Measurements from ENCODE around the gene BAG5.
A peak's percentile ranks its signal among the peaks of the same experiment; 100 is the strongest.

BAG5 gene

DNA sequence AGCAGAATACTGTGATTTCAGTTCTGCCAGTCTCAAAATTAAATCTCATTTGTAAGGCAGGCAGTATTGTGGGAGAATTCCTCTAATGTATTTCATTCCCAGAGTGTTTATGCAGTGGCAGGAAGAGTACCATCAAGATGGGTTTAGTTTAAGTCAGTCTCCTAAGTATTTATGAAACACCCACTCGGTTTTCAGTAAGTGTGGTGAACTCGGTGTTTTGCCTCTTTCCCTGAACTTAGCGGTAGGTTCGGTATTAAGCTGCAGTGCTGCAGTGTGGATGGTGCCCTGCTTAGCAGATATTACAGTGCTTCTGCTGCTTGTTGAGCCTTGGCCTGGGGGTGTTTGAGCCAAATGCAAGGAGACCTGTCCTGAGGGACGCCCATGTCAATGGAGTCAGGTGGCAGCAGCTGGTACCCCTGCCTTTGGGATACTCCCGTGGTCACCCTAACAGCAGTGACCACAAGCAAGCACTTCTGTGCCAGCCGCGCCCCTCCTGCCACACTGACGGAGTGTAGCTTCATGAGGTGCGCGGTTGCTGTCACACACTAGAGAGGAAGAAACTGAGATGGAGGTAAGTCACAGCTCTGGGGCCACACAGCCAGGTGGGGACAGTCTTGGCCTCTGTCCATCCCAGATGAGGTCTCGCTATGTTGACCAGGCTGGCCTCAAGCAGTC lies 16.1 kb upstream of the BAG5 start:
- peaks cover 9% of the 10 kb centered on the region for H3K36me3 Mint-ChIP-seq
- H3K27me3 Mint-ChIP-seq, result no peaks in the 10 kb centered on the region
- no peaks in the 10 kb centered on the region for H3K9me3 Mint-ChIP-seq (ENCODE audit: low read depth)

DNA sequence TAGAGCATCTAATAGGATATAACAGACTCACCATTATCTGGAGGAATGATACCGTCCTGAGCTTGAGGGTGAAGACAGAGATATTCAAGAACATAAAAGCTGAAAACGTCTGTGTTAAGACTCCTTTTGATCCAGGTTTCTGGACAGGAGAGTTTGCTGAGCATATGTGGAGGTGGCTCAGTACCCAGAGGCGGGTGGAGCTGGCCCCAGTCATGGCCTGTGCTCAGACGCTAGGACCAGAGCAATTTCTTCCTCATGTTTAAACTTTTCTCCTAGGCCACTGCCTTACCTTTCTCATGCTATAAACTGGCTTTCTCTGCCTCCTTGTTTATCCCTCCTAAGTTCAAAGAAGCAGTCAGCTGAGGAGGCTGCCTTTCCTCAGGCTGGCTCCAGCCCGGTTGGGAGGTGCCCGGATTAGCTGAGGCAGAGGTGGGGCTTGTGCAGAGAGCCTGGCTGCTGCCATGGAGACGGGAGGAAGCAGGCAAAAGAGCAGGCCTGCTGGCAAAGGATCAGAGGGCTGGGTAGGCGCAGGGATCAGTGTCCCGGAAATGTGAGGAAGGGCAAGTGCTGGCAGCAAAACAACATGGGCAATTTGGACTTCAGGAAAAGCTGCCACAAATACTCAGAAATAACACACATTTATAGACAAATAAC lies 14.0 kb upstream of the BAG5 start:
- H3K27ac Mint-ChIP-seq, result no peak overlapping the region
- no peak overlapping the region for H3K4me3 Mint-ChIP-seq
- no peaks in the 10 kb centered on the region for H3K9me3 Mint-ChIP-seq (ENCODE audit: low read depth)
- H3K36me3 Mint-ChIP-seq, result peaks cover 5% of the 10 kb centered on the region
- no peaks in the 10 kb centered on the region for H3K27me3 Mint-ChIP-seq
- H3K4me1 Mint-ChIP-seq (ENCODE audit: low read depth), result peaks cover 2% of the 10 kb centered on the region

More for the DNA sequence above, 16.1 kb upstream of the BAG5 start:
- H3K4me3 Mint-ChIP-seq, result no peak overlapping the region
- H3K27ac Mint-ChIP-seq, result no peak overlapping the region
- no peaks in the 10 kb centered on the region for H3K4me1 Mint-ChIP-seq (ENCODE audit: low read depth)

DNA sequence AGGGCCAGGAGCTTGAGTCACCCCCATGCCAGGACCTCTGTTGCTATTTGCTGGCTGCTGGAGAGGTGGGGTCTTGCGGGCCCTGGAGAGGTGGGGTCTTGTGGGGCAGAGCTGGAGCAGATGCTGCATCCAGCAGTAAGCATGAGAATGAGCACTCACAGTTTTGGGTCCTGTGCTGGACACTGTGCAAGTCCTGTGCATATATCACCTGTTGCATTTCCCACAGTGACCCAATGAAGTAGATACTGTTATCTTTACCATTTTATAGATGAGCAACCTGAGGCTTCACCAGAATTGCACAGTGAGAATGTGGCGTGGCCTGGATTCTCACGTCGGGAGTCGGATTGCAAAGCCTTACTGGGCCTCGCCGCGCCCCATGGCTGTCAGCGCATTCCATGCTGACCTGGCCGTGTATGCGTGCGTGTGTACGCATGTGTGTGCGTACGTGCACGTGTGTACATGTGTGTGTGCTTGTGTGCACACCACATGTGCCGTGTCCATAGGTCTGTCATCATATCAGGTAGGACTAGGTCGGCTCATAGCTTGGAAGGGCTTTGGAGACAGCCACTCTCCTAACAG lies 12.3 kb upstream of the BAG5 start:
- Mint-ChIP-seq H3K36me3 (peaks cover 5% of the 10 kb centered on the region), H3K27ac (no peak overlapping the region)

DNA sequence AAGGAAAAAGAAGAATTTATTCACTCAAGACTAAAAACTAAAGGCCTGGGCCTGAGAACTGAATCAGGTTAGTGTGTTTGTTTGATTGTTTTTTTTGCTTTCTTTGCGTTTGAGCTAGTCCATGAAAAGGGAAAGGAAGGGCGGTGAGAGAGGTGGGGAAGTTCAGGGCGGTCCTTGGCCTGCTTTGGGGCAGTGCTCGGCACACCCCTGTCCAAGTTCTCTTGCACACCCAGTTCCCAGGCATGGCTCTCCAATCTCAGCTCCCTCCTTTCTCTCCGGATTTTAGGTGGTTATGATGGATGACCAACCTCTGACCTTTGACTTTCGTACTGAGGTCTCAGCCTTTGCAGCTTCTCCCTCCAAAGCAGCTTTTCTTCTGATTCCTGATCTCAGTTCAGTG lies 11.6 kb upstream of the BAG5 start:
- peaks cover 5% of the 10 kb centered on the region for H3K36me3 Mint-ChIP-seq
- no peak overlapping the region for H3K4me3 Mint-ChIP-seq
- no peaks in the 10 kb centered on the region for H3K9me3 Mint-ChIP-seq (ENCODE audit: low read depth)
- H3K4me1 Mint-ChIP-seq (ENCODE audit: low read depth), result peaks cover 3% of the 10 kb centered on the region
- no peaks in the 10 kb centered on the region for H3K27me3 Mint-ChIP-seq
- no peak overlapping the region for H3K27ac Mint-ChIP-seq

More for the DNA sequence above, 12.3 kb upstream of the BAG5 start:
- Mint-ChIP-seq H3K27me3 (no peaks in the 10 kb centered on the region), H3K4me3 (no peak overlapping the region), H3K9me3 (ENCODE audit: low read depth) (no peaks in the 10 kb centered on the region), H3K4me1 (ENCODE audit: low read depth) (peaks cover 2% of the 10 kb centered on the region)

DNA sequence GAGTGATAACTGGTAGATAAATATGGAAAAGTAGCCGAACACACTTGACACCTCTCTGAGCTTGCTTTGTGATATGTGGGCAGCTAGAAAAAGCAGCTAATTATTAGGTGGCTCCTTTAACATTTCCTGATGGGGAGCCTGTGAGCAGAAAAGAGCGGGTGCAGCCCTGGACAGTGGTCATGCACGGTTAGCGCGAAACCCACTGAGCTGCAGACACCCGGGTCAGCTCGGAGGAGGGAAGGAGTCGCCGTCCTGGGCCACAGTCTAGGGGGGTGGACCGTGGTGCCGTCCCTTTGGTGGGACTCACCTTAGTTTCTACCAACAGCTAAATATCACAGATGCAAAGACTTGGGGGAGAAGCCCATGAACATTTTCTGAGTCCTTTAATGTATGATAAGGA lies 7.0 kb upstream of the BAG5 start:
- Mint-ChIP-seq H3K9me3 (ENCODE audit: low read depth) (no peaks in the 10 kb centered on the region), H3K4me1 (ENCODE audit: low read depth) (peaks cover 21% of the 10 kb centered on the region), H3K36me3 (no peaks in the 10 kb centered on the region), H3K27me3 (no peaks in the 10 kb centered on the region), H3K27ac (no peak overlapping the region), H3K4me3 (no peak overlapping the region)

DNA sequence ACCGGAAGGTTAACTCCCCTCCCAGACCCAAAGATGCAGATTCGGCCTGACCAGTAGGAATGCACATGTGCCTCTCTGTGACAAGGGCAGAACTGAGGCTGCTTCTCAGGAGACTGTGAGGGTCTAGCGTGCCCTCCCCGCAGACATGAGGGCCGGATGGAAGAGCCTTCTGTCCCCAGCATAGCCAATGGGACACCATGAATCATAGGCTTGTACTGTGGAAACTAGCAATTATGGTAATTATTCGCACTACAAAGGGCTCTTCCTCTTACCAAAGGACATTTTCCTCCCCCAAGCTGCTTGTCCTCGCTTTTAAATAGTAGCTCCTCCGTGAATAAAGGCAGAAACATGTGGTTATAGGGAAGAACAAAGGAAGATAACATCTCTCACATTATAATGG lies 6.5 kb upstream of the BAG5 start:
- H3K4me1 Mint-ChIP-seq (ENCODE audit: low read depth), result peaks cover 24% of the 10 kb centered on the region
- no peaks in the 10 kb centered on the region for H3K27me3 Mint-ChIP-seq
- H3K9me3 Mint-ChIP-seq (ENCODE audit: low read depth), result no peaks in the 10 kb centered on the region
- no peak overlapping the region for H3K4me3 Mint-ChIP-seq
- H3K27ac Mint-ChIP-seq, result no peak overlapping the region
- H3K36me3 Mint-ChIP-seq, result no peaks in the 10 kb centered on the region

DNA sequence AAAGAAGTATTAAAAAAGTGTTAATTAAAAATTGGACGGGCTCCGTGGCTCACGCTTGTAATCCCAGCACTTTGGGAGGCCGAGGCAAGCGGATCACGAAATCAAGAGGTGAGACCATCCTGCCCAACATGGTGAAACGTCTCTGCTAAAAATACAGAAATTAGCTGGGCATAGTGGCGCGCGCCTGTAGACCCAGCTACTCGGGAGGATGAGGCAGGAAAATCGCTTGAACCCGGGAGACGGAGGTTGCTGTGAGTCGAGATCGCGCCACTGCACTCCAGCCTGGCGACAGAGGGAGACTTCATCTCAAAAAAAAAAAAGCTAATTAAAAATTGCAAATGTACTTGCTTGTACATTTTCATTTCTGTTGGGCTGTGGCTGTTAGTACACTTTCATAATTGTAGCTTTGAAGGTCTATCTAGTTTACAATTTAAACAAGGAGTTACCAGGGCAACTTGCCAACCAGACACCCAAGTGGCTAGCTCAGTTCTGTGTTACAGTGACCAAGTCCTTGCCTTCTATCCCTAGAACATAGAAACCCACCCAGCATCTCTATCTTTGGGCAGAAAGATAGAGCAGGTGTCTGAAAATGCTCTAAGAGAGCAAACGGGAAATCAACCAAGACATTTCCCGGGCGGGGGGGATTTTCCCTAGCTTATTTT lies 1.5 kb upstream of the BAG5 start:
- Mint-ChIP-seq H3K4me1 (ENCODE audit: low read depth) (peaks cover 55% of the 10 kb centered on the region), H3K27ac (no peak overlapping the region), H3K36me3 (peaks cover 7% of the 10 kb centered on the region), H3K9me3 (ENCODE audit: low read depth) (no peaks in the 10 kb centered on the region), H3K4me3 (peak overlapping the region; percentile 97), H3K27me3 (no peaks in the 10 kb centered on the region)

DNA sequence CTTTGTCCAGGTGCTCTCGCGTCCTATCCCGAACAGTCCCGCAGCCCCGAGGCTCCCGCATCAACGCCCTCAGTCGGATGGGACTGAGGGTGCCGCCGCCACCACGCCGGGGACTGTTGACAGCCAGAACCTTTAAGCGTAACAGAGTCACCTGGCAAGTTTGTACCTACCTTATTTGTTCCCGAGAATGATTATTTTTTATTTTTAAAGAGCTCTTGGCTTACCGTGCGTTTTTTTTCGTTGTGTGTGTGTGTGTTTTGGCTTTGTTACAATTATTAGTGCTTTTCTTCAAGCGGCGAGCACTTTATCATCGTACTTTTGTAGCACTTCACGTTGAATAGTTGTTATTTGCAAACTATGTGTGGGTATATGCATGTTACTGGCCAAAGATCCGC lies 766 bp upstream of the BAG5 start:
- Mint-ChIP-seq H3K36me3 (peaks cover 7% of the 10 kb centered on the region), H3K4me3 (peak overlapping the region; percentile 97), H3K27ac (peak overlapping the region; percentile 85), H3K9me3 (ENCODE audit: low read depth) (no peaks in the 10 kb centered on the region), H3K27me3 (no peaks in the 10 kb centered on the region), H3K4me1 (ENCODE audit: low read depth) (peaks cover 62% of the 10 kb centered on the region)

DNA sequence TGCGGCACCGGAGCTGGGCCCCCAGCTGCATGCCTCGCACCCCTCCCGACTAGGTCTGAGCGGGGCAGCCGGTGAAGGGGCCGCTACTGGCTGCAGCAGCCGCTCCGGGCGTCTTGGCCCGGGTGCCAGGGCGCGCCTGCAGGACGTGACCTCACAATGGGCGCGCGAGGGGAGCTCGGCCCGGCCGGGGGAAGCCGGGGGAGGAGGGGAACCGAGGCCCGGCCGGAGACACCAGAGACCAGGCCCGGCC lies 353 bp downstream of the BAG5 start:
- Mint-ChIP-seq H3K4me1 (ENCODE audit: low read depth) (peaks cover 66% of the 10 kb centered on the region), H3K27ac (peak overlapping the region; percentile 95), H3K27me3 (no peaks in the 10 kb centered on the region), H3K9me3 (ENCODE audit: low read depth) (no peaks in the 10 kb centered on the region), H3K4me3 (peak overlapping the region; percentile 99), H3K36me3 (peaks cover 7% of the 10 kb centered on the region)

DNA sequence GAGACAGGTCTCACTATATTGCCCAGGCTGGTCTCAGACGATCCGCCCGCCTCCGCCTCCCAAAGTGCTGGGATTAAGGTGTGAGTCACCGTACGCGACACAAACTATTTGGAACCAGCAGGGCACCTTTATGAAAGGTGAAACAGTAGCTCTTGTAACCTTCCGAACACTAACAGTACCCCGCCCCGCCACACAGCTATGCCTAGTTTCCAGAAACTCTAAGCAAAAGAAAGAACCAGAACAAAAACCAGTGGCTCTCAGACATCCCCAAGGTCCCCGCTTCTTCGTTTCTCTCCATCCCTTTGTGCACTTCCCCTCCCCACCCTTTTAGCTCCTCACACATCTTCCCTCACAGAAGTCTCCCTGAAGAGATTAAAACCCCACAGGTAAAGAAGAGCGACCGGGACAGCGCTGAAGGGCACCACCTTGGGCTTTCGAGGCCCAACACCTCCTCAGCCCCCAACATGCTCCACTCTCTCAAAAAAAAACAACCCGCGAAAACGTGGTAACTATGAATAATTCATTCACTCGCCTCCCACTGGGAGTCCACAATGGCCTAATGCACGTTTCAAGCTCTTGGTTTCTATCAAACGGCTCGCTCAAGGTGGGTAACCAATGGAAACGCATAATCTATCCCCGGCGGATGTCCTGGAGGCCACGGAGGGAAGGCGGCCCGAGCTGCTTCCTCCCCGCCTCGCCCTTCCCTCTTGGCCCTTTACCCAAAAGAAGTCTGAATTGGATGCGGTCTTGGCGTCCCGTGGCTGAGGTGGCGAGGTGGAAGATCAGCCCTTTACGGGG lies 877 bp downstream of the BAG5 start:
- Mint-ChIP-seq H3K9me3 (ENCODE audit: low read depth) (no peaks in the 10 kb centered on the region), H3K4me3 (peak overlapping the region; percentile 99), H3K27ac (peak overlapping the region; percentile 95), H3K4me1 (ENCODE audit: low read depth) (peaks cover 69% of the 10 kb centered on the region), H3K27me3 (no peaks in the 10 kb centered on the region), H3K36me3 (peaks cover 7% of the 10 kb centered on the region)

DNA sequence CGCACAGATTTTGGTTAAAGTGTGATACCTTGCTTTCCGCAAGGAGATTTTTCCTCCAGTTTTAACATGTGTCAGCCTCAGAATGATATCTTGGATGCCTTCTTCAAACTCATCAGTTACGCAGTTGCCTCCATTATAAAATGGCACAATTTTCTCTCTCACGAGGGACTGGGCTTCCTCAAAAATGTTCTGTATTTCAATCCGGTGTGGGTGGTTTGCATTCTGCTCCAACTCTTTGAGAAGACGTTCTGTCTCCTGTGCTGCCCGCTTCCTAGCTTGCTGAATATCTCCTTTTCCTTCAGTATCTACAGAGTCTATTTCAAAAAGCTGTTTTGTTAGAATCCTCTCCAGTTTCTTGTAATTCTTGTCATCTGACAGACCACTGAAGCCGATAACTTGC lies 1.8 kb downstream of the BAG5 start:
- Mint-ChIP-seq H3K36me3 (peaks cover 7% of the 10 kb centered on the region), H3K4me1 (ENCODE audit: low read depth) (peaks cover 66% of the 10 kb centered on the region), H3K4me3 (peak overlapping the region; percentile 99), H3K9me3 (ENCODE audit: low read depth) (no peaks in the 10 kb centered on the region), H3K27ac (peak overlapping the region; percentile 95), H3K27me3 (no peaks in the 10 kb centered on the region)

DNA sequence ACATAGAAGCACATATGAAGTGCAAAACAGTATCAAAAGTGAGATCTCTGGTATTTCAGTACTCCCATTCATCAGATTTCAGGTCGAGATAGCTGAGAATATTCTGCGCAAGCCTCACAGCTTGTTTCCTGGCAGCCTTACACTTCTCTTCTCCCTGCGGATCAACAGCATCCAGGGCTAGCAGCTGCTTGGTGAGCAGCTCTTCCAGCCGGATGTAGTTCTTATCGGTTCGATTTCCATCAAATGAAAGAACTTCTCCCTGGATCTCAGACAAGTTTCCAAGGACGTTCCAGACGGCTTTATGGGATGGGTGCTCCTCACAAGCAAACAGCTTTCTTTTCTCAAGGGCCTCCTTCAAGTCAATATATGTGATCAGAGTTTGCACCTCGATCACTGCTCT lies 2.7 kb downstream of the BAG5 start:
- Mint-ChIP-seq H3K27ac (peak overlapping the region; percentile 34), H3K9me3 (ENCODE audit: low read depth) (no peaks in the 10 kb centered on the region), H3K4me3 (peak overlapping the region; percentile 41), H3K36me3 (peaks cover 7% of the 10 kb centered on the region), H3K4me1 (ENCODE audit: low read depth) (peaks cover 66% of the 10 kb centered on the region), H3K27me3 (no peaks in the 10 kb centered on the region)

DNA sequence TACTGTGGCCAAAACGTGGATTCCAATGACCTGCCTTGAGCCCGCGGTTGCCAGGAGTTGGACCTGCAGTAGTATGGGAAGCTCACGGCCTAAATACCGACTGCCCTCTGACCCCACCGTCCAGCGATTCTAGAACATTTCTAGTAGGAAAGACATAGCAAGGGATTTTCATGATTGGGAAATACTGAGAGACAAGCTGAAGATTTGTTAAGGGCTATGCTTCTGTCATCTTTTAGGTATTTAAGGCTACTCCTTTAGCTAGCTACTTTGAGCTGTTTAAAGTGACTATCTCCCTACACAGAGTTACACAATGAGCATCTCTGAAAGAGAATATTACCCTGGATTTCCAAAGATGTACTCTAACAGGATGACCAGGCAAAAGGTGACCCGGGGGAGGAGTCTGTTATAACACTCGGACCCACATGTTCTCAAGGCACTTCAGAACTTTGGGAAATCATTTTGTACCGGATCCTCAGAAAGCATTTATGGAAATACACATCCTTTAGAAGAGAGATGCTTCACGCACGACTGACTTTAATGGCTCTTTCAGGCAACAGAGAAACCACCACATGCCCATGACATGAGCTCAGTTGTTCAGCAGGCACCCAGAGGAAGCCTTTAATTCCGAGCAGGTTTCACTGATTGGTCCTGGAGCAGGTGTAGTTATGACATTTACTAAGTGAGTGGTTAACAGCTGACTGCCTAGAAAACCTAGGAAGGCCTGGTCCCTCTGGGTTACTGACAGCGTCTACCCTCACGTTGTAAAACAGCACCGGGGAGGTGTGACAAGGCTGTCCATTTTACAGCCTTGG lies 4.2 kb downstream of the BAG5 start:
- Mint-ChIP-seq H3K27me3 (no peaks in the 10 kb centered on the region), H3K27ac (peak overlapping the region; percentile 10), H3K4me1 (ENCODE audit: low read depth) (peaks cover 55% of the 10 kb centered on the region), H3K9me3 (ENCODE audit: low read depth) (no peaks in the 10 kb centered on the region), H3K4me3 (peak overlapping the region; percentile 35), H3K36me3 (peaks cover 7% of the 10 kb centered on the region)

Measured in activated naive CD8-positive, alpha-beta T cell (primary cell).